GM18867 (cell line): ENCODE data around the gene RASL10A.
A peak's percentile ranks its signal among the peaks of the same experiment; 100 is the strongest.

Source experiments
- ATAC-seq: cut with Tn5 transposase; IDR thresholded peaks from one replicate; pipeline ENCODE4 v1.9.1; 2021; ENCODE audit warnings: mild to moderate bottlenecking, moderate library complexity; ENCODE audit not compliant: unreplicated experiment

Gene RASL10A

DNA sequence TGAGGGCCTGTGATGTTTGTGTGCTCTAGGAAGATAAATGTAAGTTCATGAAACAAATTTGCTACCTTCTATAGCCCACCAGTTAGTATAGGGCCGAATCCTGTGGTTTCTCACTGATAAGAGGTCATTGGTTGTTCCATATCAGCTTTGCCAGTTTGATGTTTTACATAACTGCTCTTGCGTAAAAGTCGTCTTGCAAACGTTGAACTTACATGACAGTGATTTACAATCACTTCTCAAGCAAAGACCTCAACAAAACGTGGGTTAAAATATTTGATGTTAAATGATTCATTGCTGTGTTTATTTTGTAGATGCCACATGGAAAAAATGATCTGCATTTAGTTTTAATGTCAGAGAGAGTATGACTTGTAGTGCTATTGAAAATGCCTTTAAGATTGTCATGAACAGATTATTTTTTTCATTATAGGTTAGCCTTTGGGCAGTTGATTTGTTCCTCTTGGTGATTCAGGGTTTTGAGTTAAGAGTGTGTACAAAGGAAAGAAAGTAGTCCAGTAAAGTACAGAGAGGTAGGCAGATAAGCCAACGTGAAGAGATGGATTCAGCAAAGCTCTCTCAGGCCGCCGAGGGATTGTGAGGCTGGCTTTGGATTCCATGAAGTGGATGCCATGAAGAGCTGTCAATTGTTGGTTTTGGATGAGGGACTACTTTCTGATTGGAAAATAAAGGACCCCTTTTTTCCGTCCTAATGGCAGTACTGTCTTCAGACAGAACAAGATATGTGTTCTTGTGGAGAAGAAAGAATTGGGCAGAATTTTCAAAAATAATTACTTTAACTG is 44.8 kb downstream of the RASL10A start:
- no peak for ATAC-seq

DNA sequence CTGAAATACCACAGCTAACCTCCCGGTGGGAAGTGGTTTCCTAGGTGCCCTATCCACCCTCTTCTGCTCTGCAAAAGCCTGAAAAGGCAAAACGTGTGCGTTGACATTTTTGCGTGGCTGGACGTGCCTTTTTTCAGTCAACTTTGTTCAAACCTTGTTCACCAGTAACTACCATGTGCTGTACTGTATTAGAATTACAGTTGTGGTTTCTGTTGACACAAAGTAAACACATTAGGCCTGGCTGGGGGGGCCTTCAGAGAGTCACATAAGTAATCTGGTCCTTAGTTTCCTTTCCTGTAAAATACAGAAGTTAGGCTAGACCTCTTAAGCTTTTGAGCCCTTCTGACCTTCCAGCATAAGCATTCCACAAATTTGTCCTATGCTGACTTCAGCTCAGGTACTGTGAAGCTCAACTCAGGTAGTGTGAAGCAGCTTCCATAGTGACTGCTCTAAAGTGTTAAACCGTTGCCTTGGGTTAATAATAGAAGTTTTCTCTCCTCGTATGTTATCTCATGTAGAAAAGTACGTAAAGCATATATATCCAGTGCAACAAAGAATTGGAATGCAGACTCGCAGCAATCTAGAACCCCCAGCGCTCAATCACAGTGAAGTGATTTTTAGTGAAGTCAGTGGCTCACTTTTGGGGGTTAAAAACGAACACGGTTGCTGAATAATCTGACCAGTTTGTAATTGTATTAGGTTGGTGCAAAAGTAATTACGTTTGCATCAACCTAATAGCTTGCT is 45.6 kb downstream of the RASL10A start:
- no peak for ATAC-seq

DNA sequence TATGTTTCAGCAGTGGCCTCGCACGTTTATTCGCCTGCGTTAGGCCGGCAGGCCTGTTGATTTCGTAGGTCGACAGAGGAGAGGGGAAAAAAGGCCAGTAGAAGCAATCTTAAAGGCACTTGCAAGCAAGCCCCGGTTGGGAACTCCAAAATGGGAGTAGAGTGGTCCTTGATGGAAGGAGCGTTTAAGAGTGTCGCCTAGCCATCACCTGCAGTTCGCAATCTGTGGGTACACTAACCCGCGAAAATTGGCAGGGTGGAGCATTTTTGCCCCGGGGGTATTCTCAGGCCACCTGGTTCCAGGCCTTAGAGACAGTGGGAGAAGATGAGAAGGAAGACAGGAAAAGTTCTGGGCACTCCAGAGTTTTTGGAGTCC is 46.3 kb downstream of the RASL10A start:
- ATAC-seq: no peak

DNA sequence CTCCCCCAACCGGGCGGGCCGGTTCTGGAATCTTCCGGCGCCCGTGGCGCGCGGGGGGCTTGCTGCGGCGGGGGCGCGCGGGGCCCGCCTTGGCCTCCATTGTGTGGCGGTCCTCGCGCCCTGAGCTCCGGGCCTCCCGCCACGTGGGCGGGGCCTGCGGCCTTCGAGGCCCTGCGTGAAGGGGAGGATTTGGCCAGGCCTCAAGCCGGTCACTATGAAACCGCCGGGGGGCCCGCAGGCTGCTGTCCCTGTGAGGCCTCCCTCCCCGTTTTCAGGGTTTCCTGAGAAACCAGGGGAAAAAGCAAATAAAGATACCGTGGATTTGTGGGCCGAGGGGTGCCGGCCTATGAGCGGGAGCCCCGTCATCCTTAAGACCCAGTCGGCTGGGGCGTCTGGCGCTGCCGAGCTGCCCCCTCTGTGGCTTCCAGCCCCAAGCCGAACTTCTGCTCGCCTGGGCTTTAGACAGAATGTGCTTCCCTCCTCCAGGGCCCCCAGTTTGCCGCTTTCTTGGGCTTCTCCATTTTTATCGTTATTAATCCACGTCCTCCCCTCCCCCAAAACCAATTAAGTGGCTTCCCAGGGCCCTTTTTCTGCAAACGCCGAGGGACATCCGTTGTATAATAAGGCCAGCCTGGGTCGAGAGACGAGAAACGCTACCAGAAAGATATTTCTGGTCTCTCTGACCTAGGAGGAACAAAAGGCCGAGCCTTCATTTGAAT is 46.8 kb downstream of the RASL10A start:
- peak; percentile 17 for ATAC-seq

DNA sequence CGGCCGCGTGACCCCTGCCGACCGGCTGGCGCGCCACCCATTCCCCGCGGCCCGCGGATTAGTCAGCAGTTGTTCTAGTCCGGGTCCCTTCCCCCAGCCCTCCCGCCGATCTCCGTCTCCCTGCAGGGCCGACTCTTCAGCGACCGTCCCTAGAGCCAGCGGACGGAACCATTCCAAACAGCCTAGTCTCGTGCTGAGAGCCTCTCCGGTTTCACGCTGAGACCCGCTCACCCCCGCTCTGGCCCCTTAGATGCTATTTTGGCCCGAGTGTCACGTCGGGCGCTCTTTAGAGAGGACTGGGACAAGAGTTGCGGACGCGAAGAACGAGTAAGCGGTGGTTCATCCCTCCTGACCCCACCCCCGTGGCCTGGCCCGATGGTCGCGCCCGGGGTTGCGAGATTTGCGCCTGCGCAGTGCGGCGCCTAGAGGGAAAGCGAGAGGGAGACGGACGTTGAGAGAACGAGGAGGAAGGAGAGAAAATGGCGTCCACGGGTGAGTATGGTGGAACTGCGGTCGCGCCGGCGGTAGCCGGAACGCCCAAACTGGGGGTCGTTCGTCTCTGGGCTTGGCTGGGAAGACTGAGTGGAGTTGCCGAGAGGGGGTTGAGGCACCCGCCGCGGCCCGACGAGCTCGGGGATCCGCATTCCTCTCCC is 47.5 kb downstream of the RASL10A start, which contains the start of the genes EWSR1 and RHBDD3:
Gene EWSR1, plus strand, starts transcription at position 411 of the 653 bp plus-strand sequence. Its CDS starts 69 bp downstream, at position 480.
Gene RHBDD3, minus strand, starts transcription at position 124 of the 653 bp plus-strand sequence. CDS start 2,355 bp downstream, outside the sequence.
- ATAC-seq: peak; percentile 74

DNA sequence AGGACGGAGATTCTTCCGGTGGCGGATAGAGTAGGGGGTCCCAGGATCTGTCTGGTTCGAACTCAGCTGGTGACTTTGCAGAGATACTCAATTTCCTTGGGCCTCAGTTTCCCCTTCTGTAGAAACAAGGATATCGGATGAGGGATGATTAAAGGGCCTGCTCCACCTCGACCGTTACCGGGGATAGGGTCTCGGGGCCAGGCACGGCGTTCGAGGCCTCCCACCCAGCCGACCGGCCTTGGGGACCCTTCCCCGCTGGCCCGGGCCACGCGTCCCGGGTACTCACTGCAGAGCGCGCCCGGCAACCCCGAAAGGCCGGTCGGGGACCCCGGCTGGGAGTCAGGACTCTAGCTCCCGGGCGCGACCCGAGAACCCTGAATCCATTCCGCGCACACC is 48.0 kb downstream of the RASL10A start:
- ATAC-seq: no peak

DNA sequence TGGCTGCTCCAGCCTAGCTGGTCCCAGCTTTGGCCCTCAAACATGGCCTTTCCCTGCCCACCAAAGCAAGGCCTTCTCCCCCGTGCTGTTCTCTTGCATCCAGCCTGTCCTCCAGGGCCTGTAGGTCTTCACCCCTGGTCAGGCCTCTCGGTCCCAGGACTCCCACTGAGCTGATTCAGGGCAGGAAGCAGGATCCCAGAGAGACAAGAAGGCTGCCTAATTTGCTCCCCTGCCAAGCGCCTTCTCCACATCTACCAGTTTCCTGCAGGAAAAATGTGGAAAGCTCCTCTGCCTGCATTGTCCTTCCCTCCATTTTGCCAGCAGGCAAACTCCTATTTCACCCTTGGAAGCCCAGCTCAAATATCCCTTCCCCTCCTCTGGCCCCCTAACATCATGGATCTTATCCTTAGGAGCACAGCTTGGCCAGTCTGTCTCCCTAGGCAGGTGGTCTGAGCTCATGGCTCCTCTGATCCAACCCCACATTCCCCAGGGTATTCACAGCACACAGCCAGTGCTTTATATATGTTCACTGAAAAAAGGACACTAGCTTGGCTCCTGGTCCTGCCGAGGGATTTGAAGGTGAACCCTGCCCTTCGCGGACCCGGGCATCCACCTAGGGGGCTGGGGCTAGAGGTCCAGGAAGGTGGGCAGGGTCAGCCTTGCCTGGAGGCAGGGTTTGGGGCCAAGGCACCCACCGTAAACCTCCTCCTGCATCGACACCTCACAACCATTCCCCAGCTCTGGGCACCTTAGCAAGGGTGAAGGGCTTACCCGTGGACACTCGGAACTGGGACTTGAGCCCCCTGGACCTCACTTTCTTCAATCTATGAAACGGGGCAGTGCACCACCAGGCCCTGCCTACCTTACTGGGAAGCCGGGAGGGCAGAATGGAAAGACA is 48.7 kb downstream of the RASL10A start:
- no peak for ATAC-seq

DNA sequence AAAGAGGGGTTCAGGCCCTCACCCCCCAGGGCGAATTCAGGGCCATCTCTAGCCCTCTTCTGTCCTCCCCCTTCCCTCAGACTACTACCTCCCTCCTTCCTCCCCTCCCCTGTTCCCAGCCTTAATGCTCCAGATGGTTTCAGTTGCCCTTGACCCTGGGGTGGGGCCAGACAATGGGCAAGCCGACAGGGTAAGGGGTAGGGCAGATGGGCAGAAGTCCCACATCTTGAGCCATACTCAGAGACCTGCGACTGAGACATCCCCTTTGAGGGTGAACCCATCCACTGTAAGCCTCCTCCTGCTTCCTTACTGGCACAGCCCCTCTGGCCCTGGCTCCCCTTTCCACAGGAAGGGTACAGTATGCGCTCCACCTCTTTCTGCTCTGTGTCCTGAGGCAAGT is 49.6 kb downstream of the RASL10A start:
- ATAC-seq: no peak

DNA sequence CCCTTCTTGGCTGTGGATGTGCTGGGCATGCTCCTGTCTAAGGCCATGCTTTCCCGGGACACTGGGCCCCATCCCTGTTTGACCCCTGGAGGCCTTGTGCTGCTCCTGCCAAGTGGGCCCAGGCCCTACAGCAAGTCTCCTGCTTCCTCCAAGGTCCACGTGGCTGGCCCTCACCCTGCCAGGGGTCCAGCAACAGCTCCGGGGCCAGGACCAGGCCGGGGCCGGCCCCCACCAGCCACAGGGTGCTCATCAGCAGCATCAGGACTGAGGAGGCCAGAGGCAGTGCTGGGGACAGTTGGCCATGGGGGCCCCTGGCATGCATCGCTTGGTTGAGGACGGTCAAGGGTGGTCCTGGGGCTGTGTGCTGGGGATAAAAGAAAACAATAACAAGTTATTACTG is 50.2 kb downstream of the RASL10A start:
- ATAC-seq: no peak

DNA sequence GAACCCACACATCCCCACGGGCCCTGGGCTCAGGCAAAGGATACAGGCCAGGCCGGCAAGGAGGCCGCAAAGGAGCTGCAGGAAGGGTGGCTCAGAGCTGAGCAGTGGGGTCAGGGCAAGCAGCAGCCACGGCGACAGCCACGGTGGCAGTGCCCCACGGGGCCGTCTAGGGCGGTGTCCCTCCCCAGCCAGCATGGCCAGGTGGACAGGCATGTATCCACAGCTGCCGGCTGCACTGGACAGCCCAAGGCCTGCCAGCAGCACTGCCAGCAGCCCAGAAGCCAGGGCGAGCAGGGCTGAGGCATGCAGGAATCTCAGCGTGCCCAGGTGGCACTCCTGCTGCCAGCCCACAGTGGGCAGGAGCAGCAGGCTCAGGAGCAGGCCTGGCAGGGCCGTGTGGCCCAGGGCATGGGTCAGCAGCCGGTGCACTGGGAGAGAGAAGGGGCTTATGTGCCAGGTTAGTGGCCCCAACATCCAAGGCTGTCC is 51.7 kb downstream of the RASL10A start:
- no peak for ATAC-seq
